ENCODE measurements around the gene CST6. TPM values are rescaled to one million over a fixed set of nuclear protein-coding genes. Genes with fewer than 3 reads are reported as not detected.

CST6 gene
- total and polyA plus RNA-seq, 2 donors (not counting 3 experiments of a cell fraction or from before 2014, with no cell fraction given) = 0.46 to 2.2 TPM

- no TSS peak for BruUV-seq (replicated peaks)
- POLR2A ChIA-PET = no interaction called here
Measured at GRCh38 chr11:66042996-66043906, 31.4 kb downstream of the CST6 start.

More at GRCh38 chr11:66042996-66043906, 31.4 kb downstream of the CST6 start:
- CTCF ChIA-PET = interaction anchor here (1.0 to 2.9 kb wide), 4 partner anchors 13 to 31 kb away, joined by 4 to 31 read pairs (median 13); partner anchors contain the start of gene CST6
- DNase-seq (ENCODE audit: low read depth, low spot score) (no peak), FAIRE-seq (no peak)
- Histone ChIP-seq H3K9me3 (replicated peaks; ENCODE audit: control insufficient read depth, insufficient read depth, low read length) (no peaks in the 10 kb centered on the region), H3K27ac (ENCODE audit: insufficient read depth, low read depth, low read length) (no peak overlapping the region), H3K4me2 (ENCODE audit: insufficient read depth, low read length) (no peak overlapping the region), H3K36me3 (ENCODE audit: control insufficient read depth in 2 of 2, extremely low read depth in 1 of 2, insufficient read depth in 2 of 2, low read length in 2 of 2) (no peaks in the 10 kb centered on the region), H3K4me1 (ENCODE audit: control insufficient read depth, extremely low read depth, insufficient read depth, low read length) (no peaks in the 10 kb centered on the region), H4K20me1 (replicated peaks; ENCODE audit: control insufficient read depth, extremely low read depth, insufficient read depth, low read length) (no peaks in the 10 kb centered on the region), H3K4me3 (replicated peaks in 1 of 3; ENCODE audit: insufficient read depth in 1 of 3, low read depth in 1 of 3, low read length in 3 of 3) (no peak overlapping the region), H3K9ac (replicated peaks; ENCODE audit: extremely low read depth, insufficient read depth, low read length) (no peak overlapping the region), H3K27me3 (ENCODE audit: control insufficient read depth in 2 of 2, insufficient read depth in 2 of 2, low read length in 2 of 2) (peaks cover 2 to 3% of the 10 kb centered on the region in 2 experiments), H3K79me2 (ENCODE audit: control insufficient read depth, insufficient read depth, low read length) (no peaks in the 10 kb centered on the region), H3K9me1 (replicated peaks; ENCODE audit: control insufficient read depth, extremely low read depth, insufficient read depth, low read length) (no peaks in the 10 kb centered on the region), H2AFZ (ENCODE audit: low read depth, low read length) (no peak overlapping the region)
- intact Hi-C loops (cut with micrococcal nuclease) = no loop called here
- TF ChIP-seq CTCF (IDR thresholded peaks at IDR 0.05; ENCODE audit: extremely low read depth in 1 of 2, insufficient read depth in 1 of 2, low read depth in 1 of 2, low read length in 2 of 2) = no peak
- no peak for TF ChIP-seq POLR2A (IDR thresholded peaks at IDR 0.05; ENCODE audit: low read depth, low read length)
- TF ChIP-seq FOS (IDR thresholded peaks at IDR 0.05; ENCODE audit: borderline replicate concordance, insufficient read depth, low read length) = no peak
- TF ChIP-seq POLR2AphosphoS5 (IDR thresholded peaks at IDR 0.05; ENCODE audit: insufficient read depth, low read depth, low read length) = no peak
- TF ChIP-seq JUN (IDR thresholded peaks at IDR 0.05; ENCODE audit: borderline replicate concordance, insufficient read depth, insufficient read length, low read depth) = no peak
- TF ChIP-seq MYC (IDR thresholded peaks at IDR 0.05; ENCODE audit: low read depth, low read length) = no peak
- no peak for TF ChIP-seq EZH2 (IDR thresholded peaks at IDR 0.05; ENCODE audit: borderline replicate concordance, low read depth, low read length, severe bottlenecking)
- no peak for TF ChIP-seq GATA2 (IDR thresholded peaks at IDR 0.05; ENCODE audit: insufficient read depth, insufficient read length, low read depth, low read length)
- no peak for TF ChIP-seq MAX (IDR thresholded peaks at IDR 0.05; ENCODE audit: insufficient read depth, insufficient read length)
- dilution Hi-C loops (cut with MboI; ENCODE audit: extremely low pct_ligation_motif_present, low sequenced_read_pairs) = no loop called here
